HUES6 (cell line): Measurements from ENCODE around the gene IQGAP2.

Source experiments
- H3K27ac ChIP-seq: 2 replicates; pipeline ENCODE4 v1.7.0; 2013; ENCODE audit warnings: low read depth, mild to moderate bottlenecking, low read length, inconsistent platforms
- H3K27me3 ChIP-seq: 2 replicates; pipeline ENCODE4 v1.6.1; 2013; ENCODE audit warnings: low read length; ENCODE audit not compliant: control insufficient read depth, insufficient read depth
- H3K36me3 ChIP-seq: 2 replicates; pipeline ENCODE4 v1.6.1; 2013; ENCODE audit warnings: low read length; ENCODE audit not compliant: control insufficient read depth, insufficient read depth
- H3K4me1 ChIP-seq: 2 replicates; pipeline ENCODE4 v1.6.1; 2013; ENCODE audit warnings: low read length; ENCODE audit not compliant: control insufficient read depth, insufficient read depth
- H3K4me3 ChIP-seq: 2 replicates; pipeline ENCODE4 v1.5.1; 2013; ENCODE audit warnings: low read depth, low read length
- H3K9ac ChIP-seq: one replicate; pipeline ENCODE4 v1.6.1; 2013; ENCODE audit warnings: mild to moderate bottlenecking, low read length
- H3K9me3 ChIP-seq: 2 replicates; pipeline ENCODE4 v1.6.1; 2013; ENCODE audit warnings: low read depth, low read length; ENCODE audit not compliant: control insufficient read depth, insufficient read depth

The IQGAP2 gene

DNA sequence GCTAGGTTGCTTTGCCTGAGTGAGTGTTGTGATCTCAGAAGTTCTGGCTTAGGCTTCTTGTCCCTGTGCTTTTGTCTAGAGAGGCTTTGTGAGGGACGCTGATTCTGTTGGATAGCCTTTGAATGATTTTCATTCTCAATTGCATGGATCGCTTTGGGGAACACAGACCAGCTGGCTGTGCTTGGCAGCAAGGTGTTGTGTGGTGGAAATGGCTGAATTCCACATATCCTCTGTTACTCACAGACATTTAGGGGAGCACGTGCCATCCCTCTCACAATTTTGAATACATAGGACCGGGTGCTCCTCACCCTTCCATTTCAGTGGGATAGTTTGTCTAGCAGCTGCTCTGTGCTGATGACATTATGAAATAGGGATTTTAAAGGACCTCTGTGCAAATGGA is 76.2 kb downstream of the IQGAP2 start:
- Histone ChIP-seq H3K36me3 (no peaks in the 10 kb centered on the region), H3K9ac (no peak overlapping the region), H3K4me3 (no peak overlapping the region), H3K9me3 (no peaks in the 10 kb centered on the region), H3K27ac (no peak overlapping the region), H3K4me1 (peaks cover 39% of the 10 kb centered on the region), H3K27me3 (no peaks in the 10 kb centered on the region)

DNA sequence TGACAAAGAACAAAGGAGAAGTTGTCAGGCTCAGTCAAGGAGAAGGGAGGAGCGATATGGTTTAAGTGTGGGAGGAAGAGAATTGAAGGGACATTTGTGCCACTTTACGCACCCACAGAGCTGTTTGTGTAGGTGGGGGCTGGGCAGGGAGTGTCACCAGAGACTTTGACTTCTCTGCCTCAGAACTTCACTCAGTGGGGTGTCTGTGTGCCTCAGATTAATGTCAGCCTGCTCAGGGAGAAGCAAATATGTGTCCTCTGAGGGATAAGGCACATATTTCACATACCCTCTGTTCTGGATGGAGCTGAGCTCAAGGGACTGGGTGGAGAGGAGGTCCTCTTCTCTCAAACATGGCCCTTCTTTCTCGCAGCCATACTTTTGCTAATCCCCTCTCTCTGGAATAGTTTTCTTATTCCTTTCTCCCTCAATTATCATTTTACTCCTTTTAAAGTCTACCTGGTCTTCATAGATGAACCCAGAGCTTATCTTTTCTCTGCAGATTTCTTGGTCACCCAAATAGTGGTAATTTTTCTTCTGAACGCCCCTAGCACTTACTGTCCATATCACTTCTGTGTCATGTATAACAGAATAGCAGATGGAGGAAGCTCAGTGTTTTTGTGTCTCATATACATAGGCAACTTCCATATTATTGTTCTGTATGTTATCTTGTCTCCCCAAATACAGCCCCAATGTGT is 77.0 kb downstream of the IQGAP2 start:
- no peak overlapping the region for H3K4me3 ChIP-seq
- H3K27ac ChIP-seq: no peak overlapping the region
- peaks cover 40% of the 10 kb centered on the region for H3K4me1 ChIP-seq
- no peaks in the 10 kb centered on the region for H3K27me3 ChIP-seq
- H3K36me3 ChIP-seq: no peaks in the 10 kb centered on the region
- H3K9ac ChIP-seq: no peak overlapping the region
- no peaks in the 10 kb centered on the region for H3K9me3 ChIP-seq

GRCh38 chr5:76482984-76483383 is 79.9 kb downstream of the IQGAP2 start:
- Histone ChIP-seq H3K4me3 (no peak overlapping the region), H3K9ac (no peak overlapping the region), H3K4me1 (peaks cover 49% of the 10 kb centered on the region), H3K27ac (no peak overlapping the region), H3K36me3 (no peaks in the 10 kb centered on the region), H3K9me3 (no peaks in the 10 kb centered on the region), H3K27me3 (no peaks in the 10 kb centered on the region)

- Histone ChIP-seq H3K9ac (no peak overlapping the region), H3K36me3 (no peaks in the 10 kb centered on the region), H3K4me1 (peaks cover 51% of the 10 kb centered on the region), H3K4me3 (no peak overlapping the region), H3K27me3 (no peaks in the 10 kb centered on the region), H3K27ac (no peak overlapping the region), H3K9me3 (no peaks in the 10 kb centered on the region)
These were observed 80.3 kb downstream of the IQGAP2 start for GRCh38 chr5:76483433-76483832.

- H3K4me3 ChIP-seq: no peak overlapping the region
- H3K4me1 ChIP-seq: peaks cover 56% of the 10 kb centered on the region
- no peak overlapping the region for H3K27ac ChIP-seq
- no peak overlapping the region for H3K9ac ChIP-seq
- no peaks in the 10 kb centered on the region for H3K9me3 ChIP-seq
- H3K27me3 ChIP-seq: no peaks in the 10 kb centered on the region
- H3K36me3 ChIP-seq: no peaks in the 10 kb centered on the region
These were observed 80.8 kb downstream of the IQGAP2 start for GRCh38 chr5:76483881-76484280.

GRCh38 chr5:76485511-76485910 is 82.4 kb downstream of the IQGAP2 start:
- no peaks in the 10 kb centered on the region for H3K9me3 ChIP-seq
- no peak overlapping the region for H3K9ac ChIP-seq
- peaks cover 66% of the 10 kb centered on the region for H3K4me1 ChIP-seq
- H3K36me3 ChIP-seq: no peaks in the 10 kb centered on the region
- H3K4me3 ChIP-seq: no peak overlapping the region
- H3K27me3 ChIP-seq: no peaks in the 10 kb centered on the region
- H3K27ac ChIP-seq: no peak overlapping the region

DNA sequence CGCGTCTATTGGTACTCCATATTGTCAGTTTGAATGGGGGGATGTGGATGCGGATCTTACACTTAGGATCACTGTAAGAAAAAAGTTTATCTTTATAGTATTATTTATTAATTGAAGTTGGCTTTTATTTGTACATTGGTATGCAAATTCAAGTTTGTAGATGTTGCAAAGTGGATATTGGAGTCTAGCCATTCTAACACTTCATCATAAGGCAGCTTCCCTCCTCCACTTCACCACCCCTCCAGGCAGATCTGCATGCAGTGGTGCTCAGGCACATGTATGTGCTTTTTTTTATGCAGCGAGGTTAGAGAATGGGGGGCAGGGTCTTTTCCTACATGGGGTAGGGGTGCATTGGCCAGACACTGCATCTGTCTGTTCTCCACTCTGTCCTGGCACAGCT is 84.3 kb downstream of the IQGAP2 start:
- H3K36me3 ChIP-seq: no peaks in the 10 kb centered on the region
- H3K4me1 ChIP-seq: peaks cover 72% of the 10 kb centered on the region
- H3K27me3 ChIP-seq: no peaks in the 10 kb centered on the region

GRCh38 chr5:76487821-76488220 is 84.7 kb downstream of the IQGAP2 start:
- H3K27ac ChIP-seq: no peak overlapping the region
- peaks cover 74% of the 10 kb centered on the region for H3K4me1 ChIP-seq
- H3K9me3 ChIP-seq: no peaks in the 10 kb centered on the region
- no peak overlapping the region for H3K4me3 ChIP-seq
- no peaks in the 10 kb centered on the region for H3K27me3 ChIP-seq
- no peak overlapping the region for H3K9ac ChIP-seq
- H3K36me3 ChIP-seq: no peaks in the 10 kb centered on the region

More for the DNA sequence above, 84.3 kb downstream of the IQGAP2 start:
- Histone ChIP-seq H3K4me3 (no peak overlapping the region), H3K9ac (no peak overlapping the region), H3K9me3 (no peaks in the 10 kb centered on the region), H3K27ac (no peak overlapping the region)

- Histone ChIP-seq H3K36me3 (no peaks in the 10 kb centered on the region), H3K9ac (no peak overlapping the region), H3K27ac (no peak overlapping the region), H3K27me3 (no peaks in the 10 kb centered on the region), H3K4me3 (no peak overlapping the region), H3K4me1 (peaks cover 68% of the 10 kb centered on the region), H3K9me3 (no peaks in the 10 kb centered on the region)
These were observed 85.9 kb downstream of the IQGAP2 start for GRCh38 chr5:76488969-76489368.

- Histone ChIP-seq H3K36me3 (no peaks in the 10 kb centered on the region), H3K4me1 (peaks cover 68% of the 10 kb centered on the region), H3K4me3 (peak overlapping the region; percentile 22; the same call in 1 of the 2 replicates), H3K27ac (peak overlapping the region; percentile 38; the same call in 1 of the 2 replicates), H3K9me3 (no peaks in the 10 kb centered on the region), H3K9ac (no peak overlapping the region), H3K27me3 (no peaks in the 10 kb centered on the region)
These were observed 87.0 kb downstream of the IQGAP2 start for GRCh38 chr5:76489877-76490688.

- no peaks in the 10 kb centered on the region for H3K9me3 ChIP-seq
- H3K36me3 ChIP-seq: no peaks in the 10 kb centered on the region
- H3K4me3 ChIP-seq: no peak overlapping the region
- H3K4me1 ChIP-seq: peaks cover 68% of the 10 kb centered on the region
- no peak overlapping the region for H3K9ac ChIP-seq
- no peak overlapping the region for H3K27ac ChIP-seq
- H3K27me3 ChIP-seq: no peaks in the 10 kb centered on the region
These were observed 87.9 kb downstream of the IQGAP2 start for GRCh38 chr5:76490960-76491359.
